ENCODE data around the gene SLITRK6.

- TF ChIP-seq CTCF (IDR thresholded peaks at IDR 0.05; ENCODE audit: extremely low read depth in 1 of 2, insufficient read depth in 1 of 2, low read depth in 1 of 2, low read length in 2 of 2) (no peak), POLR2AphosphoS5 (IDR thresholded peaks at IDR 0.05; ENCODE audit: insufficient read depth, low read depth, low read length) (no peak), MAX (IDR thresholded peaks at IDR 0.05; ENCODE audit: insufficient read depth, insufficient read length) (no peak), FOS (IDR thresholded peaks at IDR 0.05; ENCODE audit: borderline replicate concordance, insufficient read depth, low read length) (no peak), EZH2 (IDR thresholded peaks at IDR 0.05; ENCODE audit: borderline replicate concordance, low read depth, low read length, severe bottlenecking) (no peak), JUN (IDR thresholded peaks at IDR 0.05; ENCODE audit: borderline replicate concordance, insufficient read depth, insufficient read length, low read depth) (no peak)
Observed at GRCh38 chr13:85808811-85809210, 9.6 kb upstream of the SLITRK6 start.
